Mammary epithelial cell (primary cell): ENCODE data around the gene TEAD1.

ENCODE experiments used
- CTCF ChIP-seq, 2 donors: IDR thresholded peaks in 1 of 2; conservative IDR thresholded peaks in 1 of 2; 2 replicates each; pipeline ENCODE4 v1.5.1; 2011 to 2012; ENCODE audit warnings: inconsistent platforms in 2 of 2, low read length in 2 of 2, mild to moderate bottlenecking in 2 of 2, control low read depth in 1 of 2, low read depth in 1 of 2; ENCODE audit not compliant: insufficient read depth in 1 of 2; ENCODE audit errors: extremely low read depth in 1 of 2
- EZH2 ChIP-seq: IDR thresholded peaks from 2 replicates; pipeline ENCODE4 v1.6.1; 2012; ENCODE audit warnings: low read length, inconsistent platforms, borderline replicate concordance

GRCh38 chr11:12773591-12773990, 99.4 kb downstream of the TEAD1 start:
- TF ChIP-seq EZH2: no peak
- no peak for TF ChIP-seq CTCF (conservative IDR thresholded peaks at IDR 0.05 in 1 of 2, IDR thresholded peaks at IDR 0.05 in 1 of 2; ENCODE audit: extremely low read depth in 1 of 2, insufficient read depth in 1 of 2, low read depth in 1 of 2, low read length in 2 of 2)
